ENCODE data around the gene LPAR1.
"Not testable (repeated sequence)": the region's sequence is repeated elsewhere in the genome, so short reads cannot be mapped to it uniquely, and the experiment has no call there.

LPAR1 gene

DNA sequence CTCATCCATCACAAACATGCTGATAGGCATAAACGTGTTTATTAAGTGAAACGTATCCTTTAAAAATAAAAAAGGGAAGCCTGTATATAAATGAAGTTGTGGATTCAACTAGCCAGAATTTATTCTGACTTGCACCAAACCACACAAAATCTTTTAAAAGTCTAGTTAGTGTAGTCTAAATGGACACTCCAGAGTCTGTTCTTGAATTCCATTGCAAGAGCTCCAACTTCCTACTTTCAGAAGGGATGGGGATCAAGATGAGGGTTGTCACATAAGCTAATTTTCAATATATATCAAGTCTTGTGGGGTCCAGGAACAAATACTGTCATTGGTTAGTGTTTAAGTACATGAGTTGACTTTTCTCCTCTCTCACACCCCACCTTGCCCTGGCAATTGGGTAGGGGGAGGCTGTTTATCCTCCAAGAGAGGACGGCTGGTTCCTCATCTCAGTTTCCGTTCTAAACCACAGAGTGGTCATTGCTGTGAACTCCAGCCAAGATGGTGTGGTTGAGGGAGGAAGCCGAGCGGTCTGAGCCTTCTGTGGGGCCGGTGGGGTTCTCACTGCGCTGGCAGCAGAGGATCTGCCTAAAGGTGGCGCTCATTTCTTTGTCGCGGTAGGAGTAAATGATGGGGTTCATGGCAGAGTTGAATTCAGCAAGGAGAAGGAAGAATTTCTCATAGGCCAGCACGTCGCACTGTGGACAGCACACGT, 163.2 kb downstream of the LPAR1 start:
- DNase-seq (ENCODE audit: low read depth in 2 of 2): no peak

DNA sequence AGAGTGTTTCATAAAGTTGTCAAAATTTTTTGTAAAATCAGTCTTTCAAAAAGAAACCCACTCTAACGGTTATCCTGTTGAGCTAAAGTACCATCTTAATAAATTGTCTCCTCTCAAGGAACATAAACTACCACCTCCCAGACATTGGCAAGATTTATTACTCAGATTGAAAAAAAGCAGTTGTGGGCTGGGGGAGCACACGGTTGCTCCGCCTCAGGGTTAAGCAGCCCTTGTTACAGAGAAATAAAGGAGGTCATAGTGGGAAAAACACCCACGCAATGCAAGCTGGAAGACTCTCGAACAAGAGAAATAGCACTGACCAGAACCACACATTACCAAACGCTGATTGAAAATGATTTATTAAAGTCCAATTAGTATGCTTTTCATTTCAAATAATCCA, 165.3 kb downstream of the LPAR1 start:
- DNase-seq (ENCODE audit: low read depth in 2 of 2): no peak

DNA sequence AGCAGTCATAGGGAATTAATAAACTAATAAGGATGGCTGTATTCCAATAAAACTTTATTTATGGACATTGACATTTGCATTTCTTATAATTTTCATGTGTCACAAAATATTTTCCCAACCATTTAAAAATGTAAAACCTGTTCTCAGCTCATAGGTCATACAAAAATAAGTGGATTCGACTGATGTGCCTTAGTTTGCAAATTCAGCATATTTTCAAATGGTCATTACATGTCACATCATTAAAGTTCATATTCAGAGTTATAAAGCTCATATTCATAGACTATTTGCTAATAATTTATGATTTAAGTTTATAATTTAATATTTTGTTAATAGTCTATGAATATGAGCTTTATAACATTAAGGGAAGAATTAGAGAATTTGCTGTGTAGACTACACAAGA, 166.5 kb downstream of the LPAR1 start:
- no peak for DNase-seq (ENCODE audit: low read depth in 2 of 2)

DNA sequence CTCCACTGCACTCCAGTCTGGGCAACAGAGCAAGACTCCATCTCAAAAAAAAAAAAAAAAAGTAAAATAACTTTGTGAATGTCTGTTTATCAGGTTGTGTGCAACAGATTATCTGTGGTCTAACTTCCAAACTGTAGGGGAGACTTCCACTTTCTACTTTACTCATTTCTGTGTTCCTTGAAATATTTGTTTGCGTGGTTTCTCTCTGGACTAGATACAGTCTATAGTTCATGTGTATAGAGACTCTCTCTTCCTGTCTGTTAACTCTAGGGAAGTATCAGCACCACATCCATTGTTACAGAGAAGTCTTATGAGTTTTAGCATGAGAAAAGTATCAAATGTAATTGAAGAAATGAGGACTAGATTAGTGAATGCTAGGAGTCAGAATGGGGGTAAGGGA, 168.3 kb downstream of the LPAR1 start:
- no peak for DNase-seq (ENCODE audit: low read depth in 2 of 2)

DNA sequence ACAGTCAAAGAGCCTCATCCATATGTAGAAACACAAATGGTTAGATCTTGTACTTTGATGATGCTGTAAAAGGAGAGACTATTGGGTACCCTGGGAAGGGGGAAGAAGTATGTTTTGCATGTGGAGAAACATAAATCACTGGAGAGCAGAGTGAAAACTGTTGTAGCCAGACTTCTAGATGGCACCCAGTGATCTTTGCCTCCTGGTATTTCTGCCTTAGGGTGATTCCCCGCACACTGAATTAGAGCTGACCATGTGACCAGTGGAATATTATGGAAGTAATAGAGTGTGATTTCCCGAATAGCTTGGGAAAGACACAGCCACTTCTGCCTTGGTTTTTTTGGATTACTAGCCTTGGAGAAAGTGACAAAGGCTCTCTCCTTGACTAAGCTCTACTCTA, 174.3 kb downstream of the LPAR1 start:
- DNase-seq (ENCODE audit: low read depth in 2 of 2): no peak

DNA sequence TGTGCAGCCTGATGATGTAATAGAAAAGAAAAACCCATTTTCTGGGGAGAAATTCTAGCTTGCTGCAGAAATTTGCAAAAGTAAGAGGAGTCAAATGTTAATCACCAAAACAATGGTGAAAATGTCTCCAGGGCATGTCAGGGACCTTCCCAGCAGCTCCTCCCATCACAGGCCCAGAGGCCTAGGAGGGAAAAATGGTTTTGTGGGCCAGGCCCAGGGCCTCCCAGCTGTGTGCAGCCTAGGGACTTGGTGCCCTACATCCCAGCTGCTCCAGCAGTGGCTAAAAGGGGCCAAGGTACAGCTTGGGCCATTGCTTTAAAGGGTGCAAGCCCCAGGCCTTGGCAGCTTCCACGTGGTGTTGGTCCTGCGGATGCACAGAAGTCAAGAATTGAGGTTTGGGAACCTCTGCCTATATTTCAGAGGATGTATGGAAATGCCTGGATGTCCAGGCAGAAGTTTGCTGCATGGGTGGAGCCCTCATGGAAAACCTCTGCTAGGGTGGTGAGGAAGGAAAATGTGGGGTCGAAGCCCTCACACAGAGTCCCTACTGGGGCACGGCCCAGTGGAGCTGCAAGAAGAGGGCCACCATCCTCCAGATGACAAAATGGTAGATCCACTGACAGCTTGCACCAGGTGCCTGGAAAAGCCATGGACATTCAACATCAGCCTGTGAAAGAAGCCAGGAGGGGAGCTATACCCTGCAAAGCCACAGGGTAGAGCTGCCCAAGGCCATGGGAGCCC, 176.7 kb downstream of the LPAR1 start:
- DNase-seq (ENCODE audit: low read depth in 2 of 2): not testable (repeated sequence)

- DNase-seq (ENCODE audit: low read depth in 2 of 2): no peak
Measured at GRCh38 chr9:110856772-110857171, 181.5 kb downstream of the LPAR1 start.

GRCh38 chr9:110850401-110851135, 187.7 kb downstream of the LPAR1 start:
- DNase-seq (ENCODE audit: low read depth in 2 of 2): no peak

DNA sequence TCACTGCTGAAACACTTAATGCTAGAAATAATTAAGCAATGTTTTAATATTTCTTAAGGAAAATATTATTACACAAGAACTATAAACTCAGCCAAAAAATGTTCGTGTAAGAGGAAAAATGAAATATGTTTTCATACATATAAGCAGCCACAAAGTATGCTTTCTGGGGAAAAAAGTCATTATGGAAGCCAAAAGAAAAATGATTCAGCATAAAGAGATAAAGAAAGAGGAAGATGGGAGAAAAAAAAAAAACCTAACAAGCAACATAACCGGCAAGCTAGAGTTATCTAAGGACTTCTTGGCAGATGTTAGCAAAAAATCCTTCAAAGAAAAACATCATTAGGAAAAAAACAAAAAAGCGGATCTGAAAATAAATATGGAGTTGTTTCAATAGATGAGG, 190.6 kb downstream of the LPAR1 start:
- DNase-seq (ENCODE audit: low read depth in 2 of 2): no peak

GRCh38 chr9:110846215-110846614, 192.1 kb downstream of the LPAR1 start:
- DNase-seq (ENCODE audit: low read depth in 2 of 2): no peak

GRCh38 chr9:110844121-110844520, 194.1 kb downstream of the LPAR1 start:
- no peak for DNase-seq (ENCODE audit: low read depth in 2 of 2)

DNA sequence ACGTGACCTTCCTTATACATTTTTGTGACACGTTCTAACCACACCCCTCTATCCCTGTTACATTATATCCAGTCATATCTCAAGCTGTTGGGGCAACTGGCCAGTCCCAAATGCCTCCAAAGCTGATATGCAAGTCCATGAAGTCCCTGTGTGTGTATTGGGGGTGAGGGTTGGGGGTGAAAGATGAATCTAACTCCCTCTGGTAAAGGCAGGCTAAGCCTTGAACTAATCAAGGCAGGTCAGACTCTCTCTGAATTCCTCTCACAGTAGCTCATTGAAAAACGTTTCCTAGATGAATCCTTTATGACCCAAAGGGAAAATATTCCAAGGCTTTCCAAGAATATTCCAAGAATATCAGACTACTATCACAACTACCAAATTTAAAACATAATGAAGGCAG, 195.3 kb downstream of the LPAR1 start:
- no peak for DNase-seq (ENCODE audit: low read depth in 2 of 2)

- DNase-seq (ENCODE audit: low read depth in 2 of 2): no peak
Measured at GRCh38 chr9:110842169-110842568, 196.1 kb downstream of the LPAR1 start.

- no peak for DNase-seq (ENCODE audit: low read depth in 2 of 2)
Measured at GRCh38 chr9:110837401-110838005, 200.8 kb downstream of the LPAR1 start.

DNA sequence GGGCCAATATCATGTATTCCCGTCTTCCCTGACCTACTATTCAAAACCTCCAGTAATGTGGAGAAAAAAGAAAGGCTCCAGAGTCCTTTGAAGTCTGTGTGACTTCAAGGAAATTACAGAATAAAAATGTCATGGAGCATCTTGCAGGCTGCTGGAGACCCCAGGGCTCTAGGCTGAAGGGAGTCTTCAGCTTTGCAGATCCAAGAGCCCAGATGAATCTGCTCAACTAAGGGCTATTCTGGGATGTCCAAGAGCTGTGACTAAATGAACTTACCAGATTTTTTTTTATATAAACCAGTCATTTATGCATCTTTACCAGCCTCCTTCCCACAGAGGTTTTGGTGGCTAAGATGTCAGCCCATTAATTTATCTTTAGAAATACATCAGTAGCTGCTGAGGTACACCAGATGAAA, 202.4 kb downstream of the LPAR1 start:
- no peak for DNase-seq (ENCODE audit: low read depth in 2 of 2)

- no peak for DNase-seq (ENCODE audit: low read depth in 2 of 2)
Measured at GRCh38 chr9:110835404-110835803, 202.9 kb downstream of the LPAR1 start.

- no peak for DNase-seq (ENCODE audit: low read depth in 2 of 2)
Measured at GRCh38 chr9:110832926-110833325, 205.3 kb downstream of the LPAR1 start.

DNA sequence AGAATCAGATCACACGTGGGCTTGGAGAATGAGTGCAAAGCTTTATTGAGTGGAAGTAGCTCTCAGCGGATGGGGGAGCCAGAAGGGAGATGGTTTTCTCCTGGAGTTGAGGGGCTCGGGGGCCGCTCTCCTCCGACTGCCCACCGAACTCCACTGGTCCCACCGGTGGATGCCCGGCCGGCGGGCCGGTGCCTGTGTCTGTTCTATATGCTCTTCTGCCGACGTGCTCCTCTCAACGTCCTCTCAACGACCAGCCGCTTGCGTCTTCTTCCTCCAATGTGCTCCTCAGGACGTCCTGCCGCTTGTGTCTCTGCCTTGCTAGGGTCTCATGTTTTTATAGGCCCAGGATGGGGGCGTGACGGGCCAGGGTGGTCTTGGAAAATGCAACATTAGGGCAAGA, 207.8 kb downstream of the LPAR1 start:
- DNase-seq (ENCODE audit: low read depth in 2 of 2): no peak

- no peak for DNase-seq (ENCODE audit: low read depth in 2 of 2)
Measured at GRCh38 chr9:110828264-110828663, 210.0 kb downstream of the LPAR1 start.

GRCh38 chr9:110826400-110826799, 211.9 kb downstream of the LPAR1 start:
- not testable (repeated sequence) for DNase-seq (ENCODE audit: low read depth in 2 of 2)

GRCh38 chr9:110825950-110826349, 212.3 kb downstream of the LPAR1 start:
- no peak for DNase-seq (ENCODE audit: low read depth in 2 of 2)

GRCh38 chr9:110825129-110825528, 213.1 kb downstream of the LPAR1 start:
- not testable (repeated sequence) for DNase-seq (ENCODE audit: low read depth in 2 of 2)
